K562 (cell line): ENCODE data around the gene ZNF521. TPM values are rescaled to one million over a fixed set of nuclear protein-coding genes. Genes with fewer than 3 reads are reported as not detected.

ENCODE experiments used
- ATAC-seq: fragments of 200-7000 bp; cut with Tn5 transposase; 3 replicates; pipeline ENCODE4 v1.9.1; 2020; ENCODE audit warnings: moderate library complexity
- BruUV-seq: library from RNA; stranded (reverse); fragments of 400-500 nt; replicated peaks from 2 replicates; lab custom pipeline; 2021; lab: Mats Ljungman, UMichigan
- CTCF ChIA-PET: fragments of 300-600 bp; formaldehyde crosslinking; extraction: SDS; loops from one replicate; lab custom pipeline; 2021; ENCODE audit warnings: low intra/inter-chr PET ratio; lab: Yijun Ruan, JAX
- POLR2A ChIA-PET: fragments of 300-600, 350-650 bp; sonication (Branson Sonifier 250); formaldehyde crosslinking; extraction: SDS; loops from one replicate; lab custom pipeline; 2021; ENCODE audit warnings: antibody characterized with exemption, inconsistent platforms; lab: Yijun Ruan, JAX
- DNase-seq, 4 experiments: peaks; one replicate each; pipeline versions ENCODE4 v3.0.0 to v3.0.0-alpha.2; 2011 to 2018; ENCODE audit warnings: low spot score in 3 of 4, mixed read lengths in 3 of 4; ENCODE audit errors: extremely low read depth in 1 of 4
- FAIRE-seq: peaks from 2 replicates; lab custom pipeline; 2011; peaks lifted over from hg19 to GRCh38; lab: Jason Lieb, UNC
- H2AFZ ChIP-seq: 2 replicates; pipeline ENCODE4 v1.6.0; 2011; ENCODE audit warnings: low read depth, low read length, control low read depth, inconsistent platforms
- H3K27ac ChIP-seq: fragments of 200-600 bp; 3 replicates; pipeline ENCODE4 v1.8.0; 2011; ENCODE audit warnings: low read depth, mild to moderate bottlenecking, control low read depth, inconsistent platforms, low read length, moderate library complexity, mixed read lengths; ENCODE audit errors: extremely low read depth
- H3K27me3 ChIP-seq, 2 experiments: fragments of 300-600 bp in 1 of 2; 2 replicates in 1 of 2; 3 replicates in 1 of 2; pipeline versions ENCODE4 v1.6.0 to v1.8.0; 2011; ENCODE audit warnings: inconsistent platforms in 2 of 2, low read length in 2 of 2, mild to moderate bottlenecking in 1 of 2, mixed read lengths in 1 of 2, moderate library complexity in 1 of 2; ENCODE audit not compliant: control insufficient read depth in 2 of 2, insufficient read depth in 2 of 2
- H3K36me3 ChIP-seq: fragments of 300-600 bp; 3 replicates; pipeline ENCODE4 v1.8.0; 2011; ENCODE audit warnings: mild to moderate bottlenecking, low read length, inconsistent platforms; ENCODE audit not compliant: control insufficient read depth, insufficient read depth
- H3K4me1 ChIP-seq, 2 experiments: fragments of 200-600 bp in 1 of 2; replicated peaks in 1 of 2; 2 replicates in 1 of 2; 3 replicates in 1 of 2; pipeline versions ENCODE4 v1.5.1 to v1.8.0; 2011; ENCODE audit warnings: inconsistent platforms in 2 of 2, low read length in 2 of 2, mild to moderate bottlenecking in 1 of 2, mixed read lengths in 1 of 2, moderate library complexity in 1 of 2; ENCODE audit not compliant: control insufficient read depth in 2 of 2, insufficient read depth in 2 of 2
- H3K4me2 ChIP-seq: 2 replicates; pipeline ENCODE4 v1.6.1; 2011; ENCODE audit warnings: low read length, control low read depth, inconsistent platforms, mixed read lengths; ENCODE audit not compliant: insufficient read depth
- H3K4me3 ChIP-seq: fragments of 200-600 bp; sonication (generic), shearing (Covaris generic); 2 replicates; pipeline ENCODE4 v1.5.1; 2016; ENCODE audit warnings: control low read depth, inconsistent platforms
- H3K79me2 ChIP-seq: fragments of 200-600 bp; 3 replicates; pipeline ENCODE4 v1.8.0; 2011; ENCODE audit warnings: low read length, inconsistent platforms; ENCODE audit not compliant: control insufficient read depth, insufficient read depth
- H3K9ac ChIP-seq, 2 experiments: 2 replicates each; pipeline versions ENCODE4 v1.6.0 to v1.6.1; 2011; ENCODE audit warnings: low read depth in 2 of 2, low read length in 2 of 2, control low read depth in 1 of 2, inconsistent platforms in 1 of 2, mild to moderate bottlenecking in 1 of 2, mixed read lengths in 1 of 2; ENCODE audit not compliant: insufficient read depth in 1 of 2
- H3K9me1 ChIP-seq: one replicate; pipeline ENCODE4 v1.6.0; 2011; ENCODE audit warnings: inconsistent platforms, mild to moderate bottlenecking, low read length, moderate library complexity; ENCODE audit not compliant: control insufficient read depth, insufficient read depth
- H3K9me3 ChIP-seq: replicated peaks from 2 replicates; pipeline ENCODE4 v1.5.1; 2011; ENCODE audit warnings: low read depth, low read length, inconsistent platforms; ENCODE audit not compliant: control insufficient read depth, insufficient read depth
- H4K20me1 ChIP-seq: replicated peaks from 2 replicates; pipeline ENCODE4 v1.6.1; 2011; ENCODE audit warnings: low read length, inconsistent platforms, mixed read lengths; ENCODE audit not compliant: control insufficient read depth, insufficient read depth
- CAMTA2 ChIP-seq: fragments of 250-450 bp; sonication (Bioruptor Pico); conservative IDR thresholded peaks from 2 replicates; pipeline ENCODE4 v1.5.1; 2022
- CTBP1 ChIP-seq: fragments of 450-650 bp; IDR thresholded peaks from 2 replicates; pipeline ENCODE4 v1.6.1; 2016; ENCODE audit warnings: borderline replicate concordance
- HNRNPL ChIP-seq: fragments of 200-400 bp; formaldehyde crosslinking; IDR thresholded peaks from 2 replicates; pipeline ENCODE4 v1.6.1; 2017; ENCODE audit warnings: low read depth, mild to moderate bottlenecking, low read length
- HSF4 ChIP-seq: fragments of 250-450 bp; sonication (Bioruptor Pico); IDR thresholded peaks from 2 replicates; pipeline ENCODE4 v2.1.2; 2022; ENCODE audit warnings: mild to moderate bottlenecking, moderate library complexity, borderline replicate concordance
- KLF16 ChIP-seq: IDR thresholded peaks from 2 replicates; pipeline ENCODE4 v1.6.1; 2016; ENCODE audit warnings: antibody characterized with exemption
- MEF2D ChIP-seq: conservative IDR thresholded peaks from 2 replicates; pipeline ENCODE4 v1.6.1; 2016; ENCODE audit warnings: low read depth, missing genetic modification characterization, missing compliant biosample characterization
- MTA3 ChIP-seq: fragments of 450-650 bp; formaldehyde crosslinking; IDR thresholded peaks from 2 replicates; pipeline ENCODE4 v1.6.1; 2017; ENCODE audit warnings: mild to moderate bottlenecking, borderline replicate concordance
- NFE2L1 ChIP-seq: fragments of 450-650 bp; IDR thresholded peaks from 2 replicates; pipeline ENCODE4 v1.6.1; 2016; ENCODE audit warnings: missing genetic modification characterization, low read depth, mild to moderate bottlenecking, missing compliant biosample characterization, moderate library complexity, borderline replicate concordance
- PHB2 ChIP-seq: fragments of 450-650 bp; IDR thresholded peaks from 2 replicates; pipeline ENCODE4 v1.6.1; 2017; ENCODE audit warnings: low read depth
- PML ChIP-seq: IDR thresholded peaks from 2 replicates; pipeline ENCODE4 v1.6.1; 2012; ENCODE audit warnings: low read length, inconsistent platforms
- POLR2AphosphoS5 ChIP-seq: IDR thresholded peaks from 2 replicates; pipeline ENCODE4 v1.6.1; 2011; ENCODE audit warnings: mild to moderate bottlenecking, low read depth, low read length, moderate library complexity; ENCODE audit not compliant: control insufficient read depth, insufficient read depth
- PRMT5 ChIP-seq: sonication (generic); formaldehyde crosslinking; IDR thresholded peaks from 2 replicates; pipeline ENCODE4 v1.5.0; 2020; ENCODE audit warnings: missing genetic modification reagents
- SETDB1 ChIP-seq: IDR thresholded peaks from one replicate; pipeline ENCODE4 v1.6.1; 2012; ENCODE audit warnings: low read length, control low read depth, inconsistent platforms
- TARDBP ChIP-seq: fragments of 450-650 bp; IDR thresholded peaks from 2 replicates; pipeline ENCODE4 v1.6.1; 2016
- TRIM28 ChIP-seq: fragments of 450-650 bp; IDR thresholded peaks from 2 replicates; pipeline ENCODE4 v1.6.1; 2017
- ZFX ChIP-seq: sonication (generic); formaldehyde crosslinking; IDR thresholded peaks from 2 replicates; pipeline ENCODE4 v1.8.0; 2022; ENCODE audit warnings: mild to moderate bottlenecking, missing genetic modification reagents, moderate library complexity
- ZNF140 ChIP-seq: fragments of 250-450 bp; sonication (Bioruptor Pico); IDR thresholded peaks from 2 replicates; pipeline ENCODE4 v1.8.0; 2021; ENCODE audit warnings: moderate library complexity, mild to moderate bottlenecking, inconsistent platforms
- ZNF3 ChIP-seq: fragments of 250-450 bp; sonication (Bioruptor Pico); IDR thresholded peaks from 2 replicates; pipeline ENCODE4 v1.5.0; 2021; ENCODE audit warnings: mild to moderate bottlenecking, moderate library complexity
- ZNF445 ChIP-seq: fragments of 250-450 bp; sonication (Bioruptor Pico); IDR thresholded peaks from 2 replicates; pipeline ENCODE4 v1.4.0; 2020; ENCODE audit warnings: low read depth, mild to moderate bottlenecking, moderate library complexity
- WGBS: fragments of 100-300 bp; shearing (Covaris generic); methylation state at CpG from one replicate; pipeline ENCODE4 v1.1.6; 2016; ENCODE audit warnings: low coverage, mixed read lengths; ENCODE audit not compliant: insufficient coverage; ENCODE audit errors: missing lambda C conversion rate; 5-methylcytosine and 5-hydroxymethylcytosine counted together
- in situ Hi-C: fragments of 300-500 bp; cut with MboI; formaldehyde crosslinking; loops from 4 replicates; pipeline ENCODE4 v1.15.0; 2018; ENCODE audit warnings: inconsistent platforms, mixed read lengths
- intact Hi-C: fragments of 100-400 bp; cut with micrococcal nuclease; formaldehyde crosslinking; loops from 2 replicates; pipeline ENCODE4 v1.14.2; 2022
- polyA plus RNA-seq, 8 experiments: library from polyadenylated mRNA; depleted of rRNA in 4 of 8; stranded (reverse) in 5 of 8; unstranded in 3 of 8; fragments of >200 nt; fragmentation: Nextera tagmentation in 2 of 8; fragmentation: Illumina TruSeq in 1 of 8; extraction: Ambion mirVana in 2 of 8; extraction: Trizol in 1 of 8; gene quantifications; 2 replicates each; pipeline versions ENCODE4 v1.2.1 to v1.2.3, GENCODE V29; 2011 to 2014; ENCODE audit warnings: inconsistent platforms in 1 of 8, missing spikeins in 1 of 8
- total RNA-seq, 7 experiments: library from RNA; depleted of rRNA in 6 of 7; stranded (reverse); fragments of >200 nt in 6 of 7; fragmentation: Illumina TruSeq in 2 of 7; extraction: Trizol in 2 of 7; gene quantifications; 2 replicates each; pipeline versions ENCODE4 v1.2.1 to v1.2.3, GENCODE V29; 2011 to 2021; ENCODE audit warnings: low replicate concordance in 1 of 7
- TF ChIP-seq, protein P1 (sequence below): fragments of 450-650 bp; IDR thresholded peaks from 2 replicates; pipeline ENCODE4 v1.6.1; 2016; ENCODE audit warnings: mild to moderate bottlenecking
- TF ChIP-seq, protein P2 (sequence below): fragments of 250-450 bp; sonication (Bioruptor Pico); IDR thresholded peaks from 2 replicates; pipeline ENCODE4 v1.5.0; 2021
- TF ChIP-seq, protein P3 (sequence below): fragments of 450-650 bp; IDR thresholded peaks from 2 replicates; pipeline ENCODE4 v1.6.1; 2016; ENCODE audit warnings: antibody characterized with exemption

The ZNF521 gene
- total and polyA plus RNA-seq, 9 of the 15 experiments (the other 6 are each of a cell fraction or from before 2014, with no cell fraction given): 1.2 to 5.8 (median 1.6) TPM

DNA sequence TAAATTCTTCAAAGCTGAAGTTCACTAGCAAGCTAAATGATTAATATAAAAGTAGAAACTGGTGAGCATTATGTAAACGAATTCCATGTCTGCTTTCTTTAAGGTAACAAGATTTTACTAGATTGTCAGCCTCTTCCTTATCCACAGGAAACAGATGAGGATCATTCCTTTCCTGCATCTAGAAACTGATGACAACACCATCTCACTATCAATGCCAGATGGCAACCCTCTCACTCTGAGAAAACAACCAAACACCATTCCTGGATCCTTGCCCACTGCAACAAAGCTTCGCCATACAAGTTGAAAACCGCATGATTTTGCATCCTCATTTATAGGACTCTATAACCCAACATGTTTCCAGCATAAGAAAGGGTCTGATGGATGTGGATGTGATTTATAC, 122.9 kb downstream of the ZNF521 start:
- peak; percentile 77 for FAIRE-seq
- intact Hi-C loops: loop anchor here (10.0 kb wide), 1 partner anchor 596 kb away; no protein-coding TSS in a partner anchor
- TF ChIP-seq NFE2L1 (tag) (no peak), ZNF140 (CRISPR knock-in tag) (no peak), ZFX (CRISPR knock-in tag) (no peak), CAMTA2 (CRISPR knock-in tag) (no peak), ZNF3 (no peak), HSF4 (CRISPR knock-in tag) (no peak), MEF2D (tag) (no peak), ZNF445 (CRISPR knock-in tag) (no peak), HNRNPL (no peak), TRIM28 (no peak), PML (peak; percentile 76), PRMT5 (no peak), CTBP1 (peak; percentile 74; the same call in 1 of the 2 replicates), KLF16 (peak; percentile 85), PHB2 (no peak), TARDBP (no peak), POLR2AphosphoS5 (peak; percentile 59; the same call in 1 of the 2 replicates), MTA3 (no peak), SETDB1 (no peak)
- TF ChIP-seq, protein P1, sequence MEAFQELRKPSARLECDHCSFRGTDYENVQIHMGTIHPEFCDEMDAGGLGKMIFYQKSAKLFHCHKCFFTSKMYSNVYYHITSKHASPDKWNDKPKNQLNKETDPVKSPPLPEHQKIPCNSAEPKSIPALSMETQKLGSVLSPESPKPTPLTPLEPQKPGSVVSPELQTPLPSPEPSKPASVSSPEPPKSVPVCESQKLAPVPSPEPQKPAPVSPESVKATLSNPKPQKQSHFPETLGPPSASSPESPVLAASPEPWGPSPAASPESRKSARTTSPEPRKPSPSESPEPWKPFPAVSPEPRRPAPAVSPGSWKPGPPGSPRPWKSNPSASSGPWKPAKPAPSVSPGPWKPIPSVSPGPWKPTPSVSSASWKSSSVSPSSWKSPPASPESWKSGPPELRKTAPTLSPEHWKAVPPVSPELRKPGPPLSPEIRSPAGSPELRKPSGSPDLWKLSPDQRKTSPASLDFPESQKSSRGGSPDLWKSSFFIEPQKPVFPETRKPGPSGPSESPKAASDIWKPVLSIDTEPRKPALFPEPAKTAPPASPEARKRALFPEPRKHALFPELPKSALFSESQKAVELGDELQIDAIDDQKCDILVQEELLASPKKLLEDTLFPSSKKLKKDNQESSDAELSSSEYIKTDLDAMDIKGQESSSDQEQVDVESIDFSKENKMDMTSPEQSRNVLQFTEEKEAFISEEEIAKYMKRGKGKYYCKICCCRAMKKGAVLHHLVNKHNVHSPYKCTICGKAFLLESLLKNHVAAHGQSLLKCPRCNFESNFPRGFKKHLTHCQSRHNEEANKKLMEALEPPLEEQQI: 0 out of 2 replicates have a peak, but pooled peaks have one; percentile 16
- TF ChIP-seq, protein P2, sequence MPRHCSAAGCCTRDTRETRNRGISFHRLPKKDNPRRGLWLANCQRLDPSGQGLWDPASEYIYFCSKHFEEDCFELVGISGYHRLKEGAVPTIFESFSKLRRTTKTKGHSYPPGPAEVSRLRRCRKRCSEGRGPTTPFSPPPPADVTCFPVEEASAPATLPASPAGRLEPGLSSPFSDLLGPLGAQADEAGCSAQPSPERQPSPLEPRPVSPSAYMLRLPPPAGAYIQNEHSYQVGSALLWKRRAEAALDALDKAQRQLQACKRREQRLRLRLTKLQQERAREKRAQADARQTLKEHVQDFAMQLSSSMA (CRISPR knock-in tag): no peak
- TF ChIP-seq, protein P3, sequence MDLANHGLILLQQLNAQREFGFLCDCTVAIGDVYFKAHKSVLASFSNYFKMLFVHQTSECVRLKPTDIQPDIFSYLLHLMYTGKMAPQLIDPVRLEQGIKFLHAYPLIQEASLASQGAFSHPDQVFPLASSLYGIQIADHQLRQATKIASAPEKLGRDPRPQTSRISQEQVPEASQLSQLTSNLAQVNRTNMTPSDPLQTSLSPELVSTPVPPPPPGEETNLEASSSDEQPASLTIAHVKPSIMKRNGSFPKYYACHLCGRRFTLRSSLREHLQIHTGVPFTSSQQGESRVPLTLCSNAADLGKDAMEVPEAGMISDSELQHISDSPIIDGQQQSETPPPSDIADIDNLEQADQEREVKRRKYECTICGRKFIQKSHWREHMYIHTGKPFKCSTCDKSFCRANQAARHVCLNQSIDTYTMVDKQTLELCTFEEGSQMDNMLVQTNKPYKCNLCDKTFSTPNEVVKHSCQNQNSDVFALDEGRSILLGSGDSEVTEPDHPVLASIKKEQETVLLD: no peak

More for the DNA sequence above, 122.9 kb downstream of the ZNF521 start:
- no peak overlapping the region for H2AFZ ChIP-seq
- ATAC-seq (peak; percentile 53), DNase-seq (peak; percentile 54 to 79 (median 56))
- 0% methylated on average over 3 of the region's 3 CpGs for WGBS
- no peaks in the 10 kb centered on the region for H3K36me3 ChIP-seq
- H3K27me3 ChIP-seq: no peaks in the 10 kb centered on the region
- H3K79me2 ChIP-seq: no peaks in the 10 kb centered on the region
- H3K4me1 ChIP-seq: peaks cover 4 to 6% of the 10 kb centered on the region in 2 experiments; a peak in 3 of 5 replicates
- H3K9me1 ChIP-seq: no peaks in the 10 kb centered on the region
- H3K4me3 ChIP-seq: no peak overlapping the region
- H3K27ac ChIP-seq: peak overlapping the region; percentile 36; the same call in 1 of the 3 replicates
- H3K9me3 ChIP-seq: no peaks in the 10 kb centered on the region; the same call in 1 of the 2 replicates
- no TSS peak for BruUV-seq
- no peaks in the 10 kb centered on the region for H4K20me1 ChIP-seq
- no peak overlapping the region for H3K4me2 ChIP-seq
- POLR2A ChIA-PET: interaction anchor here (1.8 kb wide), 1 partner anchor 10 kb away, joined by 10 read pairs; no protein-coding TSS in a partner anchor
- in situ Hi-C loops: no loop called here
- CTCF ChIA-PET: no interaction called here
- no peak overlapping the region for H3K9ac ChIP-seq
